ENCODE data around the gene HNRNPUL2. TPM values are rescaled to one million over a fixed set of nuclear protein-coding genes. Genes with fewer than 3 reads are reported as not detected.

HNRNPUL2 gene
- polyA plus RNA-seq, 1 donor: 41.3 TPM

DNA sequence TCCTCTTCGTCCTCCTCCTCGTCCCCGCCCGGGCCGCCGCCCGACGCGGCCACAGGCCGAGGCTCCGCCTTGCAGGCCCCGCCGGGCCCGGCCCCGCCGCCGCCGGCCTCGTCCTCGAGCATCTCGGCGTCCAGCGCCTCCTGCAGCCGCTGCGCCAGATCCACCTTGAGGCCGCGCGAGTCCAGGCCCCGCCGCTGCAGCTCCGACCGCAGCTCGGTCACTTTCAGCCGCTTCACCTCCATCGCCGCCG lies 417 bp downstream of the HNRNPUL2 start:
- DNase-seq (ENCODE audit: low read depth): no peak

GRCh38 chr11:62726156-62726914 lies 922 bp downstream of the HNRNPUL2 start:
- DNase-seq (ENCODE audit: low read depth): no peak

DNA sequence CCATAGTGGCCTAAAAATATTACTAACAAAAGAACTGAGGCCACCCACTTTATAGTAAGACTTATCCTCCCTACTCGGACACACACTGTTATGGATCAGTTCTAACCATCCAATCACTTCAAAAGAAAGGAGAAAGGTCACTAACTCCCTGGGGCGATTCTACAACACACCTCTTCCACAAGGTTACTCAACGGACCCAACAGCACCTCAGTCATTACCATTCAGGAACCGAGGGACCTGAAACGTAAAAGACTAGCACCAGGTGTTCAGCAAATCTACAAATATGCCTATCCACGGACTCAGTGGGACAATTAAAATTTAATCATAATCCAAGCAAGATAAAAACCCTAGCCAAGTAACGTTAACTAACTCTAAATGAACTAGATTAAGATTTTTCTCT lies 1.6 kb downstream of the HNRNPUL2 start:
- DNase-seq (ENCODE audit: low read depth): no peak

DNA sequence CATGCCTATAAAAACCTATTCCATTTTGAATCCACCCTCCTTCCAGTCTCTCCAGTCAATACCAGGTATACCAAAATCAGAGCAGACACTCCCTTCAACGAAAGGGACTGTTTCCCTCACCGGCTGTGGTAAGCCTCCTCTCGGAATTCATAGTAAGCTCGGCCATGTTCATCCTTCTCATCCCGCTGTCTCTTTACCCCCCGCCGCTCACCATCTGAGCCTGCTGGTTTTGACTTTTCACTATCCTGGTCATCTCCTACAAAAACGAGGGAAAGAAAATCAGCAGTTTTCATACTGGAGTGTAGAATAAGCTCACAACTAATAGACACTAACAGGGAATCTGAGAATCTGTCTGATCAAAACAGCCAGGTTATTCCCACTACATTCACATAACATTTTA lies 3.1 kb downstream of the HNRNPUL2 start:
- no peak for DNase-seq (ENCODE audit: low read depth)

DNA sequence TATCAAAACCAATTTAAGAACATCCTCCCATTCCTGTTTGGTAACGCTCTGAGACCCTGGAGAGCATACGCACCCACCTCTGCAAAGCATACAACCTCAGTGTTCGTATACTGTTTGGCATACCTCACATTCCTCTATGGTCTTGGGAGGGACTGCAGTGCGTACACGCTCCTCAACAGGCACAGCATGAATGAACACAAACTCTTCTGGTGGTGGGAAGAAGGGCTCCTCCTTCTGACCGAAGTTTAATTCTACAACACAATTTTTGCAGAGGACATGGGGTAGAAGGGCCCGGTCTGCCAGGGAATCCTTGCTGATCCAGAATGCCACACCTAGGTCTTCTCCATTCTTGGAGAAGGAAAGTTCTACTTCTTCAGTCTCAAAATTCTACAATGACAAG lies 5.3 kb downstream of the HNRNPUL2 start:
- DNase-seq (ENCODE audit: low read depth): no peak

DNA sequence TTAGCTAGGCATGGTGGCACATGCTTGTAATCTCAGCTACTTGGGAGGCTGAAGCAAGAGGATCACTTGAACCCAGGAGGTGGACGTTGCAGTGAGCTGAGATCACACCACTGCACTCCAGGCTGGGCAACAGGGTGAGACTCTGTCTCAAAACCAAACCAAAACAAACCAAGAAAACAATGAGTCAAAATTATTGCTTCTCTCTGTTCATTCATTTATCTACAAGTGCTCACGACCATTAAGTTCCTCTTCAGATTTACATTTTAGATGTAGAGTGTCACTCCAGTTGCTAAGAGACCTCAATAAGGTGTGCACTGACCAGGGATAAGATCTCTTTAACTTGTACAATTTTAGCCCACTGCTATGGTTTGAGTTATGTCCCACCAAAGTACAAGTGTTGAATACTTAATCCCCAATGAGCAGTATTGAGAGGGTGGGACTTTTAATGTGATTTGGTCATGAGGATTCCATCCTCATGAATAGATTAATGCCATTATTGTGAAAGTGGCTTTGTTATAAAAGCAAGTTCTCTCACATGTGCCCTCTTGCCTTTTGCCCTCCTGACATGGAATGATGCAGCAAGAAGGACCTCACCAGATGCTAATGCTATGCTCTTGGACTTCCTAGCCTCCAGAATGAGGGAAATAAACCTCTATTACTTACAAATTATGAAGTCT lies 7.8 kb downstream of the HNRNPUL2 start:
- DNase-seq (ENCODE audit: low read depth): no peak

DNA sequence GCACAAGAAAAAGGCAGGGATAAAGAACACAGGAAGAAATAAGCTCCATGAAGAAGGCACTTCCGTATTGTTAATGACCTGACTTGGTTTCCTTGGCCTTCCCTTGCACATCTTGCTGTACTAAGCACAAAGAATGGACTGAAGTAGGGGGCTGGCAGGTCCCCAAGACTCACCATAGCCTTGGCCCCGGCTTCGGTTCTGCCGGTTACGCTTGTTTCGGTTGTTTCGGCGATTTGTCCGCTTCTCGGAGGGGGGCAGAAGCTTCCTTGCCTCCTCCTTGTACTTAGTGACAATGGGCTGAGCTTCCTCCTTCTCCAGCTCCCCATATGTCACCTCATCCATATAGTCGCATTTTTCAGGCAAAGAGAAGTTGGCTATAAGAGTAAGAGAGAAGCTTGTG lies 10.4 kb downstream of the HNRNPUL2 start:
- DNase-seq (ENCODE audit: low read depth): no peak

GRCh38 chr11:62716206-62716605 lies 11.1 kb downstream of the HNRNPUL2 start:
- DNase-seq (ENCODE audit: low read depth): no peak

DNA sequence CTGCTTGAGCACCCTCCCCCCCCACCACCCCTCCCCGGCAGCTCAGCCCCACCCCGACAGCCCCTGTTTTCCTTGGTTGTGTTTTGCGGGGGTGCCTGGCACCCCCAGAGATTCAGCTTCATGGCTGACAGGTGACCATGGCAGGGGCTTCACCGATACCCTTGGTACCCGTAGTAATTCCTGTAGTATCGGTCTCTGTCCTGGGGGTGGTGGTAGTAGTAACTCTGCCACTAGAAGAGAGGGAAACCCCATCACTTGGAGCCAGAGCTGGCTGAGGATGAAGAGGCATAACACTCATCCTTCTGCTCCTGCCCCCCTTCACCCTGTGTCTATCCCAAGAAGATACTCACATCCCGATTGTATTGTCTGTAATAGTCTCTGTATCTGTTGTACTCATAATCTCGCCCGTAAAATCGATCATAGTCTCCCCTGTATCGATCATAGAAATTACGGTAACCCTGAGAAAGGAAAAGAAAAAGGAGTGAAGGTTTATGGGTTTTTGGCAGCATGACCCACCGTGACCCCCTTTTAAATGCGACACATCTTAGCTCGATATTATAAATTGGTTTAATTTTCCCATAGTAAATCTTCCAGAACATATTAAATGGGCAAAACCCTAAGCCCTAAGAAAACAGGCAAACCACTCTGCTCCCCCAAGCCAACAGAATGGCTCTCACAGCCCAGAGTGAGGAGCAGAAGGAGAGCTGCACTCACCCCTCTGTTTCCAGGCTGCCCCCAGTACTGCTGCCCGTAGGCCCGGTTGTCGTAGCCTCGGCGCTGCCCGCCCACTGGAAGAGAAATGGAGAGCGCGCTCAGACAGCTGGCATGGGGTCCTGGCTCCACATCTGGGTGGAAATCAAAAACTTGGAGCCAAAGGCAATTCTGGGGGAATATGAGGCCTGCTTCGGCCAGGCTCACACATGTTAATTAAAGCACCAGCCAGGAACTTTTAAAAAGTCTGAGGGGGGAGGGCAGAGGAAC lies 11.8 kb downstream of the HNRNPUL2 start:
- DNase-seq (ENCODE audit: low read depth): no peak

- no peak for DNase-seq (ENCODE audit: low read depth)
These were observed 13.9 kb downstream of the HNRNPUL2 start for GRCh38 chr11:62713343-62713742.

DNA sequence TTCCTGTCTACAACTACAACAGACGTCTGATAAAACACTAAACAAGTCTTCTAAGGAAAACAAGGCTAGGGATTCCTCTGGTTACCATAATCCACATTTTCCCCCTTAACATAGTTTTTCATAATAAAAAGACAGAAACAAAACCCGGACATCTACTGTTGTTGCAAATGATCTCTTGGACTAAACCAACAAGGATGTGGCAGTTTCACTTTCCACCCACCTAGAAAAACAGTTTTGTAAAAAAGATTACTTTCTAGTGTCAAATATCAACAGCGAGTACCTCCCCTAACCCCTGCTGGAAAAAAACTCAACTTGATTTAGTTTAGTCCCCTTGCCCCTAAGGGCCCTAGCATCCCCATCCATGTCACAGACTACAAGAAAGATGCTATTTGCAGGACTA lies 14.4 kb downstream of the HNRNPUL2 start:
- DNase-seq (ENCODE audit: low read depth): no peak

DNA sequence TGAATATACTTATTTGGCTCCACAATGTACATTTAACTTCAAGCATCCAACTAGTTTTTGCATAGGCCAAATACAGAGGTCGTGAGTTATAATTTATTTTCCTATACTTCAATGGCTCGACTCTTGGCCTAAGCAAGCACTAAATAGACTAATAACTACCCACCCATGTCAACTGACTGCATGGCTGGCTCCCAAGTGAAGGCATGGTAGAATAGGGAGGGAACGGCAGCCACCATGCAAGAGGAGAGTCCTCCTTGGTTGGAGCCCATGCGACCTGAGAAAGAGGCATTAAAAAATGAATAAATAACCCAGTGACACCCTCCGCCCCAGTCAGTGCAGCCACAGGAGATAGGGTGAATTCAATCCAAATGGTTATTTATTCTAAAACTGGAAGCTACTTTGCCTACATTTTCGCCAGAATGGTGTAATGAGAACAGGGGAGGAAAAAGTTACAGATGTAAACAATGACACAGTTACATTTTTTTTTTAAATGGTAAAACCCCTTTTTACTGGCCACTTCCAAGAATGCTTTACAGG lies 14.9 kb downstream of the HNRNPUL2 start:
- DNase-seq (ENCODE audit: low read depth): no peak

GRCh38 chr11:62710001-62710345 lies 17.3 kb downstream of the HNRNPUL2 start:
- DNase-seq (ENCODE audit: low read depth): no peak

GRCh38 chr11:62709247-62710000 lies 17.8 kb downstream of the HNRNPUL2 start:
- DNase-seq (ENCODE audit: low read depth): peak; percentile 98

DNA sequence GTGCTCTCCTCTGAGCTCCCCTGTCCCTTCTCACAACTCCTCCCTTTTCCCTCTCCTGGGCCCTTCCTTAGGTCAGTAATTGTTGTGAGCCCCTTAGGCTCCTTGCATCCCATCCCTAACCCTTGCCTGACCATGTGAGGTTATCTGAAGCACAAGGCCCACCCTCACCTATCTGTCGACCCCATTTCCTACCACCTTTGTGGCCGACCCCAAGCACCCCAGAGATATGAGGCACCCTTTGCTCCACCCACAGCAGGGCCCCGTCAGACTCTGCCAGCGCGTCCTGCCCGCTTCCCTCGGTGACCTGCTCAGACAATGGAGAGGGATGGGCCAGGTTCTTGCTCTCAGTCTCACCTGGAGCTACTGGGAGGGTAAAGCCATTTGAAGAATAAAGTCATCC lies 18.5 kb downstream of the HNRNPUL2 start:
- no peak for DNase-seq (ENCODE audit: low read depth)

DNA sequence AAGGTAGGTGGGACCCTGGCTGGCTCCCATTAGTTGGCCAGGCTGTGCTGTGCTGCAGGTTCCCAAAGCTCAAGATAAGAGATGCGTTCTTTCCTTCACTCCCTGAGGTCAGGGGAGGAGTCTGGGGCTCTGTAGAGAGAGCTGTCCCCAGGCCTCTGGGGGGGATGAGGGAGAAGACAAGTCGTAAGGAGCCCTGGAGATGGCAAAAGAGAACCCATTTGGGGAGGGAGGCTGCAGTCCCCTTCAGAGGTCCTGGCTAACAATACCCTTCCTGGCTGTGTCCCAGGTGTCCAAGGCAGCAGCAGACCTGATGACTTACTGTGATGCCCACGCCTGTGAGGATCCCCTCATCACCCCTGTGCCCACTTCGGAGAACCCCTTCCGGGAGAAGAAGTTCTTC lies 18.9 kb downstream of the HNRNPUL2 start:
- no peak for DNase-seq (ENCODE audit: low read depth)

DNA sequence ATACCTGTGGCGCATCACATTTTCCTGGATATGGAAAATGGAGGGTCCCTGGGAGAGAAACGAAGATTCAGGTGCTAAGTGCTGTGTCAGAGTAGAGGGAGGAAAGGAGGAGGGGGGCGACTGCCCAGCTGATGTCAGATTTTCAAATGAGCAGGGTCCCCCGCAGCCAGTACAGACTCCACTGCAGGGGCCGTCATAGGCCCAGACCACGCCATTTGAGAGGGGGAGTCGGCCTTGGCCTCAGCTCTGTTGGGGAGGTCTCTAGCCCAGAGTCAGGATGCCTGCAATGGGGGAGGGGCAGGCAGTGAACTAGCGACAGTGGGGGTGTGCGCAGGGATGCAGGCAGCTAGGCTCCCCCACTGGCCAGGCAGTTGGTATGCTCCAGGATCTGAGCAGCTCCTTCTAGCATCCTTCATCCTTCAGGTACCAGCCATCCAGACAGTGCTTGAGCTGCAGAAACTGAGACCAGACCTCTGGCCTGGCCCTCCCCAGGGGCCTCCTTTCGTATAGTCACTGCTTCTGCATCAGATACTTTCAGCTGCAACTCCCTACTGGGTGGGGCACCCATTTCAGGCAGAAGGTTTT lies 19.9 kb downstream of the HNRNPUL2 start, which contains the start of the genes BSCL2 and GNG3:
Gene BSCL2 (minus strand): TSS at position 148 of the 585 bp plus-strand sequence. CDS start 229 bp downstream, outside the sequence.
Gene GNG3 (plus strand): TSS at position 400 of the 585 bp plus-strand sequence. CDS start 620 bp downstream, outside the sequence.
- no peak for DNase-seq (ENCODE audit: low read depth)

DNA sequence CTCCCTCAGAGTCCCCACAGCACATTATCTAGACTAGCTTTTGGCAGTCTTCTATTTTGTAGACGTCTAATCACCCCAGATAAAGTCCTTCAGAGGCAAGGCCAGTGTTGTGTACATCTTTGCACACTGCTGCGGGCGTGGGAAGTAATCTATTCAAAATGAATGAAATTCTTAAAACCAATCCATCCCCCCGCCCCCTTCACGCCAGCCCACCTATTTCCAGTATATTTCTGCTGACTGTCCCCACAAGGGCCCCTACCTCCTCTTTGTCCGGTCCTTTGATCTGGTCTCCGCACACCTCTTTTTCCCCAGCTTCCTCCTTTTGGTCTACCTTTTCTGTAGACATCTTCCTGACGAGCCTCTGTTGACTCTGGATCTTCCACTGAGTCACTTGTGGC lies 20.4 kb downstream of the HNRNPUL2 start:
- DNase-seq (ENCODE audit: low read depth): no peak

GRCh38 chr11:62705880-62706849 lies 21.1 kb downstream of the HNRNPUL2 start:
- no peak for DNase-seq (ENCODE audit: low read depth)

- DNase-seq (ENCODE audit: low read depth): no peak
These were observed 21.8 kb downstream of the HNRNPUL2 start for GRCh38 chr11:62705413-62705812.
